Upper lobe of left lung (tissue), 6 donors: Measurements from ENCODE around the gene ADAT2. TPM values are rescaled to one million over a fixed set of nuclear protein-coding genes. Genes with fewer than 3 reads are reported as not detected.

ENCODE experiments used
- ATAC-seq, 2 donors: fragments of 200-7000 bp; cut with Tn5 transposase; one replicate each; pipeline ENCODE4 v1.9.1; 2022; ENCODE audit warnings: mild to moderate bottlenecking in 2 of 2, moderate library complexity in 2 of 2; ENCODE audit not compliant: low FRiP score in 2 of 2
- DNase-seq, 2 donors: peaks; one replicate each; pipeline ENCODE4 v3.0.0-alpha.2; 2019 to 2020
- H3K27ac ChIP-seq, 4 donors: fragments of 200-600 bp; sonication (generic); one replicate each; pipeline ENCODE4 v1.5.1; 2016 to 2019
- H3K27me3 ChIP-seq, 4 donors: fragments of 200-600 bp; sonication (generic); one replicate each; pipeline ENCODE4 v1.5.1; 2017 to 2019
- H3K36me3 ChIP-seq, 4 donors: fragments of 200-600 bp; sonication (generic); one replicate each; pipeline ENCODE4 v1.5.1; 2016 to 2019
- H3K4me1 ChIP-seq, 4 donors: fragments of 200-600 bp; sonication (generic); one replicate each; pipeline ENCODE4 v1.5.1; 2018 to 2019
- H3K4me3 ChIP-seq, 4 donors: fragments of 200-600 bp; sonication (generic); one replicate each; pipeline ENCODE4 v1.5.1; 2017 to 2019; ENCODE audit warnings: mild to moderate bottlenecking in 2 of 4, moderate library complexity in 1 of 4
- H3K9me3 ChIP-seq, 4 donors: fragments of 200-600 bp; sonication (generic); one replicate each; pipeline ENCODE4 v1.5.1; 2018 to 2019
- CTCF ChIP-seq, 6 experiments: fragments of 450-650 bp in 4 of 6; fragments of 200-600 bp in 2 of 6; sonication (generic) in 2 of 6; IDR thresholded peaks; one replicate each; pipeline ENCODE4 v1.5.1; 2016 to 2019; ENCODE audit warnings: antibody characterized with exemption in 6 of 6
- EP300 ChIP-seq, 4 donors: sonication (generic); formaldehyde crosslinking; IDR thresholded peaks; one replicate each; pipeline ENCODE4 v1.5.1; 2017; ENCODE audit warnings: antibody characterized with exemption in 4 of 4, control low read depth in 2 of 4
- POLR2A ChIP-seq, 4 donors: fragments of 450-650 bp; IDR thresholded peaks; one replicate each; pipeline ENCODE4 v1.5.1; 2016 to 2017; ENCODE audit warnings: antibody characterized with exemption in 4 of 4, mild to moderate bottlenecking in 2 of 4
- POLR2AphosphoS5 ChIP-seq, 2 donors: sonication (generic); formaldehyde crosslinking; IDR thresholded peaks; one replicate each; pipeline ENCODE4 v1.5.1; 2017; ENCODE audit warnings: antibody characterized with exemption in 2 of 2
- WGBS, 2 donors: methylation state at CpG; one replicate each; pipeline ENCODE4 v1.1.5; 2017 to 2018; 5-methylcytosine and 5-hydroxymethylcytosine counted together
- total RNA-seq, 6 donors: library from RNA; depleted of rRNA in 4 of 6; stranded (reverse); fragments of >200 nt in 4 of 6; gene quantifications; one replicate each; pipeline versions ENCODE4 v1.1.0 to v1.2.1, GENCODE V29; 2016 to 2021
- donor health status: DM: no; HTN: no; CAD: no; lungs with moderate emphysema.
- donor health status: DM: no; HTN: yes; CAD: no; lungs with severe emphysema.

ADAT2 gene
- total RNA-seq, 6 donors from 2014 or later, result 4.9 to 11.5 (median 6.8) TPM

GRCh38 chr6:143390278-143390677 is 60.2 kb downstream of the ADAT2 start:
- Histone ChIP-seq H3K36me3 (no peaks in the 10 kb centered on the region), H3K4me1 (no peaks in the 10 kb centered on the region), H3K27ac (no peak overlapping the region), H3K9me3 (no peaks in the 10 kb centered on the region), H3K4me3 (no peak overlapping the region), H3K27me3 (no peaks in the 10 kb centered on the region)
- ATAC-seq (no peak), DNase-seq (no peak)
- 83 to 87% methylated on average over 3 of the region's 3 CpGs for WGBS, 2 donors
- no peak for TF ChIP-seq EP300 (IDR thresholded peaks at IDR 0.05)
- no peak for TF ChIP-seq POLR2AphosphoS5 (IDR thresholded peaks at IDR 0.05)
- no peak for TF ChIP-seq CTCF (IDR thresholded peaks at IDR 0.05)
- no peak for TF ChIP-seq POLR2A (IDR thresholded peaks at IDR 0.05)

GRCh38 chr6:143385636-143386035 is 64.9 kb downstream of the ADAT2 start:
- Histone ChIP-seq H3K27ac (no peak overlapping the region), H3K27me3 (no peaks in the 10 kb centered on the region), H3K4me3 (no peak overlapping the region), H3K9me3 (no peaks in the 10 kb centered on the region), H3K4me1 (no peaks in the 10 kb centered on the region), H3K36me3 (no peaks in the 10 kb centered on the region)
- ATAC-seq, result no peak
- WGBS, 2 donors, result 72 to 77% methylated on average over 2 of the region's 2 CpGs
- TF ChIP-seq POLR2A (IDR thresholded peaks at IDR 0.05) (no peak), CTCF (IDR thresholded peaks at IDR 0.05) (no peak), POLR2AphosphoS5 (IDR thresholded peaks at IDR 0.05) (no peak), EP300 (IDR thresholded peaks at IDR 0.05) (no peak)
- DNase-seq, result no peak

- no peak overlapping the region for H3K4me3 ChIP-seq
- H3K4me1 ChIP-seq, result no peaks in the 10 kb centered on the region
- ATAC-seq (no peak), DNase-seq (no peak)
- H3K27ac ChIP-seq, result no peak overlapping the region
- no peaks in the 10 kb centered on the region for H3K36me3 ChIP-seq
- no peaks in the 10 kb centered on the region for H3K9me3 ChIP-seq
- H3K27me3 ChIP-seq, result no peaks in the 10 kb centered on the region
- TF ChIP-seq POLR2AphosphoS5 (IDR thresholded peaks at IDR 0.05) (no peak), POLR2A (IDR thresholded peaks at IDR 0.05) (no peak), CTCF (IDR thresholded peaks at IDR 0.05) (no peak), EP300 (IDR thresholded peaks at IDR 0.05) (no peak)
Measured at GRCh38 chr6:143376861-143377260, 73.6 kb downstream of the ADAT2 start.

GRCh38 chr6:143376375-143376774 is 74.1 kb downstream of the ADAT2 start:
- no peaks in the 10 kb centered on the region for H3K9me3 ChIP-seq
- TF ChIP-seq POLR2A (IDR thresholded peaks at IDR 0.05) (no peak), EP300 (IDR thresholded peaks at IDR 0.05) (no peak)
- WGBS, 2 donors, result 91 to 95% methylated on average over 3 of the region's 3 CpGs

GRCh38 chr6:143375022-143375585 is 75.4 kb downstream of the ADAT2 start:
- Histone ChIP-seq H3K9me3 (no peaks in the 10 kb centered on the region), H3K27ac (no peak overlapping the region), H3K27me3 (no peaks in the 10 kb centered on the region), H3K4me3 (no peak overlapping the region), H3K4me1 (no peaks in the 10 kb centered on the region), H3K36me3 (no peaks in the 10 kb centered on the region)
- TF ChIP-seq EP300 (IDR thresholded peaks at IDR 0.05) (no peak), POLR2AphosphoS5 (IDR thresholded peaks at IDR 0.05) (no peak), CTCF (IDR thresholded peaks at IDR 0.05) (no peak), POLR2A (IDR thresholded peaks at IDR 0.05) (no peak)
- 75 to 87% methylated on average over 5 of the region's 5 CpGs for WGBS, 2 donors
- DNase-seq (no peak), ATAC-seq (no peak)

More at GRCh38 chr6:143376375-143376774, 74.1 kb downstream of the ADAT2 start:
- Histone ChIP-seq H3K4me3 (no peak overlapping the region), H3K27ac (no peak overlapping the region), H3K27me3 (no peaks in the 10 kb centered on the region), H3K4me1 (no peaks in the 10 kb centered on the region), H3K36me3 (no peaks in the 10 kb centered on the region)
- ATAC-seq (no peak), DNase-seq (no peak)
